ENCODE measurements around the gene BLMH. TPM values are rescaled to one million over a fixed set of nuclear protein-coding genes. Genes with fewer than 3 reads are reported as not detected.
A peak's percentile ranks its signal among the peaks of the same experiment; 100 is the strongest.
"Not testable (repeated sequence)": the region's sequence is repeated elsewhere in the genome, so short reads cannot be mapped to it uniquely, and the experiment has no call there.

BLMH gene
- total RNA-seq, 1 experiment from 2014 or later = 25.0 TPM

DNA sequence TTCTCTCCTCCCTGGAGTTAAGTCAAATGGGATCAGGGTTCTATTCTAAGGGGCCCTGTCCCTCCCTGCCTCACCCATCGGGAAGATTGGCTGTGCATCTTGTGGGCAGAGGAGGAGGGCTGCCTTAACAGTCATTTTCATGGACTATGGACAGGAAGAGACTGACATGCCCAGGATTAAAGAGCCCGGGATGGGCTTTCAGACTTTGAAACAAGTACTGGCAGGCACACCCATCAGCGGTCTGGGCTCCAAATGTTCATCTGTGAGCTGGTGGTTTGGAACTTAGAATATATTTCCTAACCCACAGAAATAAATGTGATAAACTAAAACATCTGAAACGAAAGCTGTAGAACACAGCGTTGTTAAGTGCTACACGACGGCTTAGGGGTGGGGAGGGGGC lies 62.7 kb downstream of the BLMH start:
- DNase-seq (ENCODE audit: low read depth) = no peak

DNA sequence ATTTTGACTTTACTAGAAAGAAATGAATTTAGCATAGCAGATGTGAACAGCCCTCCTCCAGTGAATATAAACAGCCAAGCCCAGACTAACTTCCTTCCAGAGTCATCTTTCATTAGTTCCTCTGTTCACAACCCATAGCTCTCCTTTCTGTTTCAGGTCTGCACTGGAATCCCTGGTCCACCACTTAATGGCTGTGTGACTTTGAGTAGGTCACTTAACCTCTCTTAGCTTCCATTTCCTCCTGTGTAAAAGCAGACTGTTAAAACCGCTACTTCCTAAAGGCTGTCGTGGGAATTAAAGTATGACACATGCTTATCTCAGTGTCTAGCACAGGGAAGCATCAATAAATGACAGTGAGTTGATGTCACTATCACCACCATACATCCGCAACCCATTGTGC lies 63.7 kb downstream of the BLMH start:
- DNase-seq (ENCODE audit: low read depth) = no peak

DNA sequence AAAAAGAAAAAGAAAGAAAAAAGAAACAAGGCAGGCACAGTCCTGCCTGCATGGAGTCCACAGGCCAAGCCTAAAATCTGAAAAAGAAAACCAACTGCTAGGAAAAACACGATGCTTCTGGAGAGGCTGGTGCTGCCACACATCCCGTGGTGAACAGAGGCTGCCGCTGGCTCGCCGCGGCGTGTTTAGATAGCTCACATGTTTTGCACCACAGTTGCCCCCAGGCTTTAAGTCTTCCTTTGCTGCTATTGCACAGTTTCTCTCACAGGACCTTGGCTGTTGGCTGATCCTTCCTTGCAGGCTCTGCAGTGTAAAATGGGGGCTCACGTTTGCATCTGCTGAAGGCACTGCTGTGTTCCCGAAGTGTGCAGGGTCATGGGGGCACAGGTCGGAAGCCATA lies 64.9 kb downstream of the BLMH start:
- DNase-seq (ENCODE audit: low read depth) = peak; percentile 60

DNA sequence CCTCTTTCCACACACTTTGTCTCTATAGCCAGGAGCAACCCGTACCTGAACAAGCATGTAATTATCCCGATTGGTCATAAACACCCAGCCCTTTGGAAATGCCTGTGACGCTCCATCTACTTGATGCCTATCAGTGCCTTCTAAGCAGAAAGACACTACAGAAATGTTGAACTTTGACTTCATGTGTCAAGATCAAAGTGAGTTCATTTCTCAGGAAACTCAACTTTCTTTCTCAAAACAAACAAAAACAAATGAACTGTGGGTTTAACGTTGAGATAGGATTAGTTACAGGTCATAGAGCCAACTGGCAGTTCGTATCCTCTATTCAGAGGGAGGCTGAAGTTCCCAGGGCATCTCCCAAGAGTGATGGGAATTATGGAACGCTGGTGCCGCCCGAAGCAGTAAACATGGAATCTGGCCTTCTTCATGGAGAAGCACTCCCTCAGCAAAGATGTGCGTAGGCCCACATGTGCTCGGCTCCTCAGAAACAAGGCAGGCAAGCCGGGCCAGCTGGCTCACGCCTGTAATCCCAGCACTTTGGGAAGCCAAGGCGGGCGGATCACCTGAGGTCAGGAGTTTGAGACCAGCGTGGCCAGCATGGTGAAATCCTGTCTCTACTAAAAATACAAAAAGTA lies 65.7 kb downstream of the BLMH start:
- DNase-seq (ENCODE audit: low read depth) = no peak

DNA sequence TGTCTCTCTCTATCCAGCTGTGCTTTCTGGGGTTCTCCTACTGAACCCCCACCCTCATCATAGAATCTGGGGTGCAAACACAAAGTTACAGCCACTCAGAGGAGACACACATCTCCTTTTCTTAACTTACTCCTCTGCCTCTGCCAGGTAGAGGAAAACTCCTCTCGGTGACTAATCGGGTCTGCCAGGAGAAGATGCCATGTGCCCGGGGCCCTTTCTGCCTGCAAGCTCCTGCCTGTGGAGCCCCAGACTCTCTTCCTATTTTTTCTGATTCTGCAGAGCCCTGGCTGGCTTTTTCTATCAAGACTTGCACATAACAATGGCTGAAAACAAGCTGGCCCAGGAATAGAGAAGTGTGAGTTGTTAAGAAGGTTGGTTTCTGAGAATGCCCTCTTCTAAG lies 66.6 kb downstream of the BLMH start:
- DNase-seq (ENCODE audit: low read depth) = no peak

DNA sequence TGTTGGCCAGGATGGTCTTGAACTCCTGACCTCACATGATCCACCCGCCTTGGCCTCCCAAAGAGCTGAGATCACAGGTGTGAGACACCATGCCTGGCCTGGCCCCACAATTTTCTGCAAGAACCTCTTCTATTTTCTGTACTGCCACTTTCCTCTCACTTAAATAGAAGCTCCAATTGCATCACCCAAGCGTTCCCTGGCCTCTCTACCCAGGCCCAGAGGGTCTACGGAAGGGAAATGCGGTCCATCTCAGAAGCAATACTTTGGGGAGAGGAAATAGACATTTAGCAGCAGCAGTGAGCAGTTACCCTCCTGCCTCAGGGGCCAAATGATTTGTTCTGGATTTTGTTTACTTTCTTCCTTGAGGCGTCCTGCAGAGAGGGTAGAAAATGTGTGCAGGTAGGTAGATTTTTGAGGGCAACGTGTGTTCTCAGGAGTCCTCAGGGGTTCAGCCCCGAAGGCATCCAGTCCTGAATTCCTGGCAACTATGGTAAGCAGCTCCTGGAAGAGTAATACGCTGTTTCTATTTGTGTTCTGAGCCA lies 67.3 kb downstream of the BLMH start:
- no peak for DNase-seq (ENCODE audit: low read depth)

DNA sequence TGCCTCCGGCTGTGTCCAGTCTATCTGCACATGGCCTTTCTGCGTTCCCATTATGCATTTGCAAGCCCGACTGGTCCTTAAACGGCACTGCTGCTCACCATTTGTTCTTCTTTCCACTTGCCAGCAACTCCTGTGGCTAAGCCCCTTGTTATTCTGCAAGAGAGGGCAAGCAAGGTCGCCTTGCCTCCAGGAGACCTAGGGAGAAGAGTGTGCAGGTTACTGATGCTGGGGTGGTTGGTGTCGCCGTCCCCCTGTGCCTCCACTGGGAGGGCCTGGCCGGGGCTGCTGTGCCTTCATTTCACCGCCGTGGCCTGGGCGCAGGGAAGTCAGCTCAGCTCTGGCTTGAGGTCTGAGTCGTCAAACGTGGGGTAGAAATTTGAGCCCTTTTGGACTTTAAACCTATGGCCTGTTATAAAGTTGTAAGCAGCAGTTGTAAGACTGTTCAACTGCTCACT lies 69.0 kb downstream of the BLMH start:
- DNase-seq (ENCODE audit: low read depth) = no peak

DNA sequence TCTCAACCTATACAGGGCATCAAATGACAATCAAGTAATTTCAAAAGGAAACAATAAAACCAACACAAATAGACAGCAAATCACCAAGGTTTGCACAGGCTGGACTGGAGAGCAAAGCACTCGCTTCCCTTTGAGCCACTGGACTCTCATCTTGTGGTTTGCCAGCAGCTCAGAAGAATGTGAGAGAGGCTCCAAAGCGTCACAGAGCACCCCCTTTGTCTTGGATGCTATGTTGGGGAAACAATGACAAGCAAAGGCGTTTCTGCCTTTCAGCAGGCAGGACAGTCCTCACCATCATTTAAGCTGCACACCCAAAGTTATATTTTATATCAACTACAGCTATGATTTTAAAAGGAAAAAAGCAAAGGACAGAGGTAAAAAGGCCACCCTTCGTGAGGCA lies 69.5 kb downstream of the BLMH start:
- no peak for DNase-seq (ENCODE audit: low read depth)

DNA sequence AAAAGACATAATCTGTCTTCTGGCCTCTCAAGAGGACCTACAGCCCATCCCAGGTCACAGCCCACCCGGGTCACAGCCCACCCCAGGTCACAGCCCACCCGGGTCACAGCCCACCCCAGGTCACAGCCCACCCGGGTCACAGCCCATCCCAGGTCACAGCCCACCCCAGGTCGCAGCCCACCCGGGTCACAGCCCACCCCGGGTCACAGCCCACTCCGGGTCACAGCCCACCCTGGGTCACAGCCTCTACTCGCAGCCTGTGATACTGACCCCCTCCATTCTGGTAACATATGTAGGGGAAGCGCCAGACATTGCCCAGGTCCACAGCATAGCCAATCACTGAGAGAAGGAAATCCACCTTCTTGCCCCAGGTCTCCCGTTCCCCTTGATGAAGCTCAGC lies 70.4 kb downstream of the BLMH start:
- DNase-seq (ENCODE audit: low read depth) = no peak

DNA sequence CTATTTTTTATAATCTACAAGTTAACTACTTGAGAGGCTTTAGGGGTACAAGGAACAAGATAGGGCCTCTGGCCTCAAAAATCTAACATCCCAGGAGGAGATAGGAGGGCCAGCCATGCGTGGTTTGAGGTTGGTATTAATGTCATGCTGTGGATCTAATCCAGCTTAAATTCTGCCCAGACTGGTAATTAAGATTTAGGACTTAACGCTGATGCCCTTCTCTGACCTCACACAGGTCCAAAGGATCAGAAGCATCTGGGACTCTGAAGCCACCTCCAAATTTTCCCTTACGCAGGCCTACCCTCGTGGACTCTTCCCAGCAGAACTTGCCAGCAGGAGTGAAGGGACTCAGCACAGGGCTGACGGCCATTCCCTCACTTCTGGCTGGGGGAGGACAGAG lies 71.3 kb downstream of the BLMH start:
- DNase-seq (ENCODE audit: low read depth) = no peak

DNA sequence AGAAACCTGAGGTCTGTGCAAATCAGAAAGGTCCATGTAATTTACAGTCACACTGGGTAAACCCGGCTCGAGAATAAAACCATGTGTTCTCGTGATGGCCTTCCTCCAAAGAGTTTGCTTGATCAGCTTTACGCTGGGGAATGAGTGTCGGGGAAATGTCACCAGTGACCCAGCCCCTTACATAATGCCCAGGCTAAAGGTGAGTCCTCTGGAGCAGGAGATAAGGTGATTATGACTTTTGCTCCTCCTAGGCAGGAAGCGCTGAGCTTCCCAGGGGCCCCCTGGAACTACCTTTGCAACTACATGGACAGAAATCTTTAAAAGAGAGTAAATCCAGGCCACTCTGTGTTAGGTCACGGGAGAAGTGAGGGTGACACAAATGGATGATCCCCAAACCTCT lies 71.9 kb downstream of the BLMH start:
- no peak for DNase-seq (ENCODE audit: low read depth)

DNA sequence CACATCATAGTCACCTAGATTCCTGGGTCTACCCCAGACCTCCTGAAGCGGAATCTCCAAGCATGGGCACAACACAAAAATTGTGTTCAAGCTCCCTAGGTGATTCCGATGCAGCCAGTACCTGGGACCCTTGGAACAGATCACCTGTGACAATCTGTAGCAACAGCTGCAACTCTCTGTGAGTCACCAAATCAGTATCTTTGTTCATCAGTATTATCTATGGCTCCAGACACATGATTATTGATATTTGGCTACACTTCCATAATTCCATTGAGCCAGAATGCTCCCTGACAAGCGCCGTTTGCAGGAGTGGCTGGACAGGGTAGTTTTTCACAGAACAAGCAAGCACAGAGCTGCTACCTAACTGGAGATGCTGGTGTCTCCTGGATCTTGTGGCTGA lies 72.4 kb downstream of the BLMH start:
- no peak for DNase-seq (ENCODE audit: low read depth)

DNA sequence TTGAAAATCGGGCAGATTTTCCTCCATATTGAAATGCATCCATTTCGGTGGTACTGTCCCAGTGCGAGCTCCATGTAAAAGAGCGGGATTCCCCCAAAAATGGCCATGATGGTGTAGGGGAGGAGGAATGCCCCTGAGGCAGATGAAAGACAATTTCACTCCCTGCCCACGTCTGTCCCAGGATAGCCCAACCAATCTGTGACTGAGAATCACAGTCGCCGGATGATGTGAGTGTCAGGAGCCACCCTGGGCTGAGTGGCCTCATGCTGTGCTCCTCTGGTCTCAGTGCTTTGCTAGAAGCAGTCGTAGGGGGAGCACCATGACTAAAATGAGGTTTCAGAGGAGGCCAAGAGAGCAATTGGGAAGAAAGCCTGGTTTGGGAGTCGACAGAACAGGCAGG lies 72.9 kb downstream of the BLMH start:
- no peak for DNase-seq (ENCODE audit: low read depth)

DNA sequence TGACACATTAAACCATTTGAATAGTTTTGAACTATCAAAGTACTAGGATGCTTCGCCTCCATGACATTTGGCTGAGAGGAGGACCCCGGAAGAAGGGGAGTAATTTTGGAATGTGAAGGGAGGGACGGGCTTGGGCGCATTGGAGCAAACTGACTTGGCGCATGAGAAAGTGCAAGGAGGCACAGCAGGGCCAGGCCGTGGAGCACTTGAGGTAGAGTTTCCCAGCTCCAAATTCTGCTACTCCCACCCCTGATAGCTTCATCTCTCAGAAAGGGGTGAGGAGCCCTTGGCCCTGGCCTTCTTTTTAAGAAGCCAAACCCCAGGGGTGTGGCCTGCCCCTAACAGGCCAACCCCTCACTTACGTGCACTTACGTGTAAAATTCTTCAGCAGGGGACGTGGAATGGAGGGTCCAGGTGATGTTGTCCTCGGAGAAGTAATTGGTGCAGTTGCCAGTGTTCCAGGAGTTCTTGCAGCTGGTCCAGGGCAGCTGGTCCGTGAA lies 73.9 kb downstream of the BLMH start:
- no peak for DNase-seq (ENCODE audit: low read depth)

DNA sequence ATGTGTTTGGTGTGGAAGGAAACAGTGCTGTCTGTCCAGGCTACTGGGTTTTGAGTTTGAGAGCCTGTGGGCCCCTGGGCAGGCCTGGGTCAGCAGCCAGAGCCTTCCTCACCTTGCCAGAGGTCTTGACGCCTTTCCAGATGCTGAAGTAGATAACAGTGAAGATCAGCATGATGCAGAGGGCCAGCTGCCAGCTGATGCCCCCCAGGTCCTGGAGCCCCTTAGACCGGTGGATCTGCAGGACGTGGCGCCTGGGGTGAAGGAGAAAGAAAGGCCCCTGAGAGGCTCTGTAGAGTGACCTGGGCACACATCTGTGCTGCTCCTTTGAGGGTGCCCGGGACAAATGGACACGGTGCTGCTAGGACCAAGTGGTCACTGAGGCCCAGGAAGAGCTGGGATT lies 74.7 kb downstream of the BLMH start:
- no peak for DNase-seq (ENCODE audit: low read depth)

DNA sequence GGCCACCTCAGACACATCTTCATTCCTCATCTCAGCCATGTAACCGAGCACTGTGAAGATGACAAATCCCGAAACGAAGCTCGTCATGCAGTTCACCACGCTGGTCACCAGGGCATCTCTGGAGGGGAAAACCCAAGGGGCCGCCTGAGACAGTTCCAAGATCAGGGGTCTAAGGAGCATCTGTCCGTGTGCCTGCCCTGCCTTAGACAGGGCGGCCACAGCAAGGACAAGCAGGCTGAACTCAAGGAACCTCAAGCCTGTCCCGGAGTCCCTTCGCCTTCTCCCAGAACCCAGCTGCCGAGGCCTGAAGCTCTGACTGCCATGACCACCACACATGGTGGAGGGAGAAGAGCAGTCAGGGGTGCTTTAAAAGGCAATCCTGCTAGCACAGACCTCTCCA lies 79.0 kb downstream of the BLMH start:
- no peak for DNase-seq (ENCODE audit: low read depth)

DNA sequence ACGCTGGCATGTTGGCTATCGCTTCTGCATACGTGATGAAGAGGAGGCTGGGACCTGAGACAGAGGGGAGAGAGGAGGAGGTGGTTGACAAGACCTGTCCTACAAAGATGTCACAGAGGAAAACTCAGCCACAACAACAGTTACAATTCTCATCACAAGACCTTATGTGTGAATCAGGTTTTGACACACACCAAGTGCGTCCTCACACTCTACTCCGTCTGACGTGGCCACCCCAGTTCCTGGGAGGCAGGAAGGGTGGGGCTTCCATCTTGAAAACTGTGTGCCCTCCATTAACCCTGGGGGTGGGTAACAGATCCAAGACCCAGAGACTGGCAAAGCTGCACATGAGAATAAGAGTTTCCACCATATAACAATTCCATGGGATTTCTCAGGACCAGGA lies 80.4 kb downstream of the BLMH start:
- DNase-seq (ENCODE audit: low read depth) = no peak

DNA sequence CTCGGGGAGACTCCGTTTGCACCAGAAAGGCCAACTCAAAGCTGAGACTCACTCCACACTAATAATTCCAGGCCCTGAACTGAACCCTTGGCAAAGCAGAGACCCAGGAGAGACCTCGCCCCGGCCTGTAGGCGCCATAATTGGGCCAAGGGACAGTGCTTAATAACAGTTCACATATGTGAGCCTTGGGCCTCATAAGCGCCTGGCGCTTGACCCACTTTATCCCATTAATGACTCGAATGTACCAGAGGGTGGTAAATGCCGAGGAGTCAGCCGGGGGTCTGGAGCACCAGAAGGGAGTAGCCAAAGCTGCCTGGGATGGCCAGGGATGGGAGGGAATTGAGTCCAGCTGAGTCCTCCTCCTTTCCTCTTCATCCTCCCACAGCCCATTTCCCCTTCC lies 80.8 kb downstream of the BLMH start:
- DNase-seq (ENCODE audit: low read depth) = no peak

DNA sequence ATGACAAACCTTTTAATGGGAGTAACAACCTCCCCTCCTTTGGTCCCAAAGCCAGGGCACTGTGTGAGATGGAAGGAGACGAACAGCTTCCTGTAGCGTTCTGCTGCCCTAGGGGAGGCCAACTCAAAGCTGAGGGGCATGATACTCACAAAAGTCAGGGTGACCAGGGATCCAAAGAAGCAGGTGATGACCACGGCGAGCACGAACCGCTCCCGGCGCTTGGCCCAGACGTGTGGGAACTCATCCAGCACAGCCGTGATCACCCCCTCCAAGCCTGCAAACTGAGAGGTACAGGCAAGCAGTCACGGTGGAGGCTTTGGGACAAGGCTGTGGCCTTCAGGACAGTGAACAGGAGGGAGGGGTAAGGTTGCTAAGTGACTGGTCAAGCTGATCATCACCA lies 81.4 kb downstream of the BLMH start:
- DNase-seq (ENCODE audit: low read depth) = no peak

DNA sequence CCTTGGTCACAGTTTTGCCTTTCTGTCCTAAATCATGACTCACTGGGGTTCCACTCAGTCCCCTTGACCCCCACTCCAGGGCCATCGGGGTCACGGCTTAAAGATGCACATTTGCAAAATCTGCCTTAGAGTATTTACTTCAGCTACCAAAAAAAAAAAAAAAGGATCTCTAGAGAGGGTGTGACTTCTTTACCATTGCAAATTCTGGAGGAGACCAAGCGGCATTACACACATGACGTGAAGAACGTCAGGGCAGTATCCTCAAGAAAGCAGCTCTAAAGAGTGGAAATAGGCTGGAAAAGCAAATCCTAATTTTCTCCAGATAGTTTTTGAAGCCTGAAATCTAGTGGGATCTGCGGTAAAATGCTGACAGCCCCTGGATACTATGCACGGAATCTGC lies 81.8 kb downstream of the BLMH start:
- no peak for DNase-seq (ENCODE audit: low read depth)

DNA sequence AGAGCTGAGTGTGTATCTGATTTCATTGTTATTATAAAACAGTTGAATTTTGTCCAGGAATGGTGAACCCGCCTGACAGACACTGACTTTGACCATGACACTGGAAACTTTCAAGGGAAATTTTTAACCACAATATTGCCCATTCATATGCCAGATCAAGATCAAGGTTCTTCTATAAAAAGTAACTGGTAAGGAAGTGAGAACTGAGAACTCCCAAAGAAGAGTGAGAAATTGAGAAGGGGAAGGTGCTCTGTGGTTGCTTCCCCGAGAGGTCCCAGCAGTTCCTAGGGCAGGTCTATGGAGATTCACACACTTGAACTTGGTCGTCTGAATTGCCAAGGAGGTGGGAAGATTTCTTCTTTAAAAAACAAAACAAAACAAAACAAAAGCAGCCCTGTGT lies 83.5 kb downstream of the BLMH start:
- DNase-seq (ENCODE audit: low read depth) = no peak

DNA sequence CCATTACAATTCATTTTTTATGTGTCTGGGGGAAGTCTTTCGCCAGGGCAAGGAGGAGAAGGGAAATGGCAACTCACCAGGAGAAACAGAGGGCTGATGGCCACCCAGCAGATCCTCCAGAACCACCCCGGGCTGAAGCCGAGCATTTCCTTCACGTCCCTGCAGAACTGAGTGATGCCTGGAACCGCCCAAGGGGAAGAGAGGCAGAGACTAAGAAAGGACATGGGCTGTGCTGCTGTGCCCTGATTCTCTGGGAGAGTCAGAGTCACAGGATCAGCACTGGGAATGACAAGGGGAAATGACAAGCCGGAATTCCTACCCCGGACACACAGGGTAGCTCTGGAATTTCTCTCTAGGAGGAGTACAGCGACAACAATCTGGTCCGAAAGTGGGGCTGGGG lies 84.1 kb downstream of the BLMH start:
- no peak for DNase-seq (ENCODE audit: low read depth)

DNA sequence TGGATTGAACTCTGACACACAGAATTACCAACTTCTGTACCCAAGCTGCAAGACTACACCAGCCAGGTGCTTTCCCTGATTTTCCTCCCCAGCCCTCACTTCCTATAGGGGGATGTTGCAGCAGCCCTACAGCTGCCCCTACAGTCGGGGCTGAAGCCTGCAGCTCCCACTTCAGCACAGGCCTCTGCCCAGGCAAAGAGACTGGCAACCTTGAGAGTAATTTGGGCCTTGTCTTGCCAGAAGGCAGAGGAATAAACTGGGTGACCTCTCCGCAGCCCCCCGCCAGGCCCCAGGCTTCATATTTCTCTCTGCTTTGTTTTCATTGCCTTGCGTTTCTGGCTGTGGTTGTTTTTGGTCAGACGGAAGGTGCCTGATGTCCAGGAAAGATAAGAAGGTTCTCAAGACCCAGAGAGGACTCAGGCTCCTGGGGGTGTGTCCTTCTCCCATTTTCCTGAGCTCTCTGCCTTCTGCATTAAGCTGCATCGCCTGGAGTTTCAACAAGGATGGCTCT lies 88.2 kb downstream of the BLMH start:
- no peak for DNase-seq (ENCODE audit: low read depth)

DNA sequence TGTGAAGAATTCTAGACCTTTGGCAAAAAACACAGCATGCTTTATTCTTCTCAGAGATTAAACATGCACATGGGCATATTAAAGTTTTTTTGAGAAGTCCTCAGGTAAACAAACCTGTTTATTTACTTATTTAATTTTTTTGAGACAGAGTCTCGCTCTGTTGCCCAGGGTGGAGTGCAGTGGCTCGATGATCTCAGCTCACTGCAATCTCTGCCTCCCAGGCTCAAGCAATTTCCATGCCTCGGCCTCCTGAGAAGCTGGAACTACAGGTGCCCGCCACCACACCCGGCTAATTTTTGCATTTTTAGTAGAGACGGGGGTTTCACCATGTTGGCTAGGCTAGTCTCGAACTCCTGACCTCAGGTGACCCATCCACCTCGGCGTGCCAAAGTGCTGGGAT lies 91.1 kb downstream of the BLMH start:
- not testable (repeated sequence) for DNase-seq (ENCODE audit: low read depth)

All from RPMI7951 (cell line).